HL-60/S4 treated with phorbol 12-myristate 13-acetate at 8.2 ng/mL for 4 days and 3 days (cell line): ENCODE data around the gene NPFFR2.
"Not testable (repeated sequence)": the region's sequence is repeated elsewhere in the genome, so short reads cannot be mapped to it uniquely, and the experiment has no call there.

Experiments
- in situ Hi-C: fragments of 300-500 bp; cut with MboI; formaldehyde crosslinking; loops from 2 replicates; pipeline ENCODE4 v1.15.0; 2022; ENCODE audit warnings: low sequenced_read_pairs

NPFFR2 gene

DNA sequence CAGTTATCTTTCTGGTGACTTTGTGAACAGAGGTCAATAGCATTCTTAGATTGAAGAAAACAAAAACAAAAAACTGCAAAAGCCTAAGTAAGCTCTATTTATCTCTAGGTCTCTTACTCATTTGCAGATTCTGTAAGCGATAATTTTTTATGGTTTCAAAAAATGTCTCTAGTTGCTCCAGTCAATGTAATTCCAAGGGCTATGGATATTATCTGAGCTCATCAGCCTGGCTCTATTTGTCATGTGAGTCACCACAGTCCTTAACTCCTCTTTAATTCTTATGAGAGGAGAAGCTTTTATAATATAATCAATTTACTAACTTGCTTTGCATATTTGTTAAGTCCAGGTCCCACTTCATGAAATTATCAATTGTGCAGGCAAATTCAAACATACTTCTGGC lies 79.1 kb downstream of the NPFFR2 start:
- in situ Hi-C loops, result no loop called here

DNA sequence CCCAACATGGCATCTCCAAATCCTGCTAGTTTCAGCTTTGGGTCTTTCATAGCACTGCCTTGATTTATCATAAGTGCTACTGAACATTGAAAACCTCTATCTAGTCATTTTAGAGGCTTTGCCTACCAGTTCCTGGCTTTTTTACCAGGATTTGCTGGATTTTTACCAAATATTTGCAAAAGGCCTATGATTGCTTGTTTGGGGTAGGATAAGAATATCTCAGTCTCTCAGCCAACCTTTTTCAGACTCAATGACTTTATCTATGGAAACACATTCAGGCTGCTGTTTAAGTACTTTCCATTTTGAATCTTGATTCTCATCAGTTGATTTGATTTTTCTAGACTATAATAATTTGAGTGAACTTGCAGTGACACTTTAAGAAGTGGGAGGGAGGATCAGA lies 80.1 kb downstream of the NPFFR2 start:
- in situ Hi-C loops, result no loop called here

DNA sequence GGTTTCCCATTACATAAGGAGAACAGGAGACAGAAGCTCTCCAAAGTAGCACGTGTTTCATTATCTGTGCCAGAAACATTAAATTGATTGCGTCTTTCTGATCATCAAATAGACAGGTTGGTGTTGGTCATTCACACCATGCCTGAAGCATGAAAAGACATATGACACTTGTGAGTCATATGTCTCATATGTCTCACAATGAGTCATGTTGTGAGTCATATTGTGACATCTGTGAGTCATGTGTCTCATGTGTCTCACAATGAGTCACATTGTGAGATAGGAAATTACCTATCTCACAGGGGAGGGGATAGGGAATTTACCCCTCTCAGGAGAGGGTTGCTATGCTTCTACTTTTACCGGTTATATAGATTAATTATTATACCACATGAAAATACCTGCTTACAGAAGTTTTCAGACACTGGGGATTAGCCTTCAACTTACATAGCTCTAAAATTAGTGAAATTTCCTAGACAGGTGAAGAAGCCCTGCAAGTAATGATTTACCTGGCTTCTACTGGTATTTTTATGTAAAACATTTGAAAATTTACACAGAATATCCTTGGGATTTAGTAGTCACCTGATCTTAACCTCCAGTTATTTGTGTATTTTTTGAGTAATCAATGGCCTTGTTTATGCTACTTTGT lies 80.8 kb downstream of the NPFFR2 start:
- in situ Hi-C loops, result no loop called here

DNA sequence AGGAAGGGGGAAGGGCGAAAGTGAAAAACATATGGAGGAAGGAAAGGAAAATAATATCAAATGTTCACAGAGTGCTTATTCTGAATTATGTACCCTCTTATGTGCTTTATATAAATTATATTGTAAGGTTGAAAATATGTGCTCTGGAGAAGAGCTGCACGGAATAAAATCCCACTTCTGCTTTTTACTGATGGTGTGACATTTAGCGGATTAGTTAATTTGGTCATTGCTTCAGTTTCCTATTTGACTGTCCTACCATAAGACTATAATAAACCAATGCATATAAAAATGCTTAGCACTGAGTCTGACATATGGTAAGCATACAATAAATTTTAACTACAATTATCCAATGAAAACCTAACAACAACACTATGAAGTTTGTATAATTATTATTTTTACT lies 86.2 kb downstream of the NPFFR2 start:
- in situ Hi-C loops, result no loop called here

DNA sequence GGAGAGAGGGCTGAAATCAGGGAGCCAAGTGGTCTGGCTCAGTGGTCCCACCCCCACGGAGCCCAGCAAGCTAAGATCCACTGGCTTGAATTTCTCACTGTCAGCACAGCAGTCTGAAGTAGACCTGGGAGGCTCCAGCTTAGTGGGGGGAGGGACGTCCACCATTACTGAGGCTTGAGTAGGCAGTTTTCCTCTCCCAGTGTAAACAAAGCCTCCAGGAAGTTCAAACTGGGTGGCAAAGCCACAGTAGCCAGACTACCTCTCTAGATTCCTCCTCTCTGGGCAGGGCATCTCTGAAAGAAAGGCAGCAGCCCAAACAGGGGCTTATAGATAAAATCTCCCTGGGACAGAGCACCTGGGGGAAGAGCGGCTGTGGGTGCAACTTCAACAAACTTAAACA lies 88.1 kb downstream of the NPFFR2 start:
- in situ Hi-C loops, result no loop called here

- in situ Hi-C loops, result no loop called here
These were observed 96.9 kb downstream of the NPFFR2 start for GRCh38 chr4:72128741-72129140.

DNA sequence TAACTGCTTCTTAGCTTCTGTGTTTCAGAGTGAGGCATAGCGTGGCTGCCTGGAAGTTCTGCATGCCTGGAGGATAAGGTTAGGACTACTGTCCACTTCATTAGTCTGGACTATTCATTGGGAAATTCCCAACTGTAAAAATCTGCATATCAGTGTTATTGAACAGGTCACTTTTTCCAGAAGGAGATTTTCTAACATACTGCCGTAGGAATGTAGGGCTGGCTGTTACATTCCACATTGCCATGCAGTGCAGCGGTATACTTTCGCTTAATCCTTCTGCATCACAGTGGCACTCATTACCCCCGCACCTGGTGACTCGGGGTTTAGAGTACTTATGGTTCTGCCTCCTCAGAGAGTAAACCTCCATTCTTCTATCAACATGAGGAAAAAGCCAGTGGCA lies 104.6 kb downstream of the NPFFR2 start:
- in situ Hi-C loops, result no loop called here

DNA sequence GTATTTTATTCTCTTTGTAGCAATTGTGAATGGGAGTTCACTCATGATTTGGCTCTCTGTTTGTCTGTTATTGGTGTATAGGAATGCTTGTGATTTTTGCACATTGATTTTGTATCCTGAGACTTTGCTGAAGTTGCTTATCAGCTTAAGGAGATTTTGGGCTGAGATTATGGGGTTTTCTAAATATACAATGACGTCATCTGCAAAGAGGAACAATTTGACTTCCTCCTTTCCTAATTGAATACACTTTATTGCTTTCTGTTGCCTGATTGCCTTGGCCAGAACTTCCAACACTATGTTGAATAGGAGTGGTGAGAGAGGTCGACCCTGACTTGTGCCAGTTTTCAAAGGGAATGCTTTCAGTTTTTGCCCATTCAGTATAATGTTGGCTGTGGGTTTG lies 108.2 kb downstream of the NPFFR2 start:
- in situ Hi-C loops, result not testable (repeated sequence)

- in situ Hi-C loops, result no loop called here
These were observed 112.4 kb downstream of the NPFFR2 start for GRCh38 chr4:72144241-72144640.

DNA sequence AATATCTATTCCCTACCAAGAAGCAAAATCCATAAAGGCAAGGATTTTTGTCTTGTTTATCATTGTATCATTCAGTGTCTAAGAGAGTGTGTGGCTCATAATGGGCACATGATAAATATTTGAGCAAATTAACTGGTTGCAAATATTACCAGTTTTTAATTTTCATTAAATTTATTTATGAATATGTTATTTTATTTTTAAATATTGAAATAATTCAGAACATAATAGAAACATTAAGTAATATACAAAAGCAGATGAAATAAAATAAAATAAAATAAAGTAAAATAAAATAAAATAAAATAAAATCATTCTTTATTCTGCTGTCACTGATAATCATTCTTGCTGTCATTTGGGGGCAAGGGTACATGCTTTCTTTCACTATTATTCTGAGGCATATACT lies 120.9 kb downstream of the NPFFR2 start:
- in situ Hi-C loops, result no loop called here

DNA sequence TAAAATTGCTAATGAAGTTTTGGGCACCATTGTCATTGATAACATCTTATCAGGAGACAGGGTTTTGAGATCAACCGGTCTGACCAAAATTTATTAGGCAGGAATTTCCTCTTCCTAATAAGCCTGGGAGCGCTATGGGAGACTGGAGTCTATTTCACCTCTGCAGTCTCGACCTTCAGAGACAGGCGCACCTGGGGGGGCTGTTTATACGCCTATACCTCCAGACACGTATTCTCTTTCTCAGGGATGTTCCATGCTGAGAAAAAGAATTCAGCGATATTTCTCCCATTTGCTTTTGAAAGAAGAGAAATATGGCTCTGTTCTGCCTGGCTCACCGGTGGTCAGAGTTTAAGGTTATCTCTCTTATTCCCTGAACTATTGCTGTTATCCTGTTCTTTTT lies 121.8 kb downstream of the NPFFR2 start:
- in situ Hi-C loops, result not testable (repeated sequence)

DNA sequence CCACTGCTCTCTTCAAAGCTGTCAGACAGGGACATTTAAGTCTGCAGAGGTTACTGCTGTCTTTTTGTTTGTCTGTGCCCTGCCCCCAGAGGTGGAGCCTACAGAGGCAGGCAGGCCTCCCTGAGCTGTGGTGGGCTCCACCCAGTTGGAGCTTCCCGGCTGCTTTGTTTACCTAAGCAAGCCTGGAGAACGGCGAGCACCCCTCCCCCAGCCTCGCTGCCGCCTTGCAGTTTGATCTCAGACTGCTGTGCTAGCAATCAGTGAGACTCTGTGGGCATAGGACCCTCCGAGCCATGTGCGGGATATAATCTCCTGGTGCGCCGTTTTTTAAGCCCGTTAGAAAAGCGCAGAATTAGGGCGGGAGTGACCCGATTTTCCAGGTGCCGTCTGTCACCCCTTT lies 137.5 kb downstream of the NPFFR2 start:
- in situ Hi-C loops, result not testable (repeated sequence)

DNA sequence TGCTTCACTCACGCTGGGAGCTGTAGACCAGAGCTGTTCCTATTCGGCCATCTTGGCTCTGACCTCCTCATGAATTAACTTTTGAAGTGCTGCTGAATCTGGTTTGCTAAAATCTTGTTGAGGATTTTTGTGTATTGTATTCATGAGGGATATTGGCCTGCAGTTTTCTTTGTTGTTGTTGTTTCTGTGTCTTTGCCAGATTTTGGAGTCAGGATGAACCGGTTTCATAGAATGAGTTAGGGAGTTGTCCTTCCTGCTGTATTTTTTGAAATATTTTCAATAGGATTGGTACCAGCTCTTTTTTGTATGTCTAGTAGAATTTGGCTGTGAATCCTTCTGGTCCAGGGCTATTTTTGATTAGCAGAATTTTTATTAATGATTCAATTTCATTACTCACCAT lies 138.1 kb downstream of the NPFFR2 start:
- in situ Hi-C loops, result no loop called here

GRCh38 chr4:72171761-72172160 lies 140.0 kb downstream of the NPFFR2 start:
- in situ Hi-C loops, result no loop called here

DNA sequence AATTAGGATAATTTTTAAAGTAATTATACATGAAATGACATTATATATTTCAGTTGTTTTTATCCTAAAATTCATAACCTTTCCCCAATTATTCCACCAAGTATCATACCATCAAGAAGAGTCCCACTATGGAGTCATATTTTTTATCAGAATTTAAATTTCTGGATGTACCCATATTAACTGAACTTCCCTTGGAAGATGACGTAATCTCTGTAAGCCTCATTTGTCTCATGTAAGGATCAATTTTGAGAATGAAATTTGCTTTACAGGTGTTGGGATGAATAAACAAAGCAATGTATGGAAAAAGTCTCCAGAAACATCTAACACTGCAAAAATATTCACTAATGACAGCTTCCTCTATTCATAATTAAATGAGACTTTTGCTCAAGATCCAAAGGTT lies 147.5 kb downstream of the NPFFR2 start:
- in situ Hi-C loops, result no loop called here

- in situ Hi-C loops, result no loop called here
These were observed 154.9 kb downstream of the NPFFR2 start for GRCh38 chr4:72186714-72187113.

GRCh38 chr4:72194046-72194445 lies 162.2 kb downstream of the NPFFR2 start:
- in situ Hi-C loops, result no loop called here

- in situ Hi-C loops, result no loop called here
These were observed 162.7 kb downstream of the NPFFR2 start for GRCh38 chr4:72194453-72194852.
